Measurements from ENCODE around the gene ENGASE. TPM values are rescaled to one million over a fixed set of nuclear protein-coding genes. Genes with fewer than 3 reads are reported as not detected.

Gene ENGASE
- total RNA-seq, 1 donor from 2014 or later: 72.6 TPM

DNA sequence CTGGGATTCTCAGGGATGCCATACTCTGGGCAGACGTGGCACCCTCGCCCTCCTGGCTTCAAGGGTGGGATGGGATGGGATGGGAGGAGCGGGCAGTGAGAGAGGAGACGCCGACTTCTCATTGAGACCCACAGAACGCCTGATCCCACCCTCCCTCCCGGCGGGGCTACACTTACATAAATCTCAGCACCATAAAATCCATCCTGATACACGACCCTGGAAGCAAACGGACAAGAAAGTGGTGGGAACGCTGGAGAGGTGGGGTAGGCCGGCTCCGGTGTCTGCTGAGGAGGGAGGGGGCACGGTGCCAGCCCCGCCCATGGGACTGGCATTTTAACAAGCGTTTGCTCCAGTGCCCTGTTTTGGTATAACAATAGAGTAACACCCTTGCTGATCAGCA is 21.9 kb downstream of the ENGASE start:
- DNase-seq (ENCODE audit: extremely low spot score, unreplicated experiment): no peak
- Mint-ChIP-seq H3K36me3 (no peaks in the 10 kb centered on the region), H3K4me1 (ENCODE audit: unreplicated experiment) (peaks cover 5% of the 10 kb centered on the region), H3K27me3 (peaks cover 28% of the 10 kb centered on the region), H3K4me3 (no peak overlapping the region), H3K27ac (no peak overlapping the region), H3K9me3 (no peaks in the 10 kb centered on the region)
- TF ChIP-seq, protein P1, sequence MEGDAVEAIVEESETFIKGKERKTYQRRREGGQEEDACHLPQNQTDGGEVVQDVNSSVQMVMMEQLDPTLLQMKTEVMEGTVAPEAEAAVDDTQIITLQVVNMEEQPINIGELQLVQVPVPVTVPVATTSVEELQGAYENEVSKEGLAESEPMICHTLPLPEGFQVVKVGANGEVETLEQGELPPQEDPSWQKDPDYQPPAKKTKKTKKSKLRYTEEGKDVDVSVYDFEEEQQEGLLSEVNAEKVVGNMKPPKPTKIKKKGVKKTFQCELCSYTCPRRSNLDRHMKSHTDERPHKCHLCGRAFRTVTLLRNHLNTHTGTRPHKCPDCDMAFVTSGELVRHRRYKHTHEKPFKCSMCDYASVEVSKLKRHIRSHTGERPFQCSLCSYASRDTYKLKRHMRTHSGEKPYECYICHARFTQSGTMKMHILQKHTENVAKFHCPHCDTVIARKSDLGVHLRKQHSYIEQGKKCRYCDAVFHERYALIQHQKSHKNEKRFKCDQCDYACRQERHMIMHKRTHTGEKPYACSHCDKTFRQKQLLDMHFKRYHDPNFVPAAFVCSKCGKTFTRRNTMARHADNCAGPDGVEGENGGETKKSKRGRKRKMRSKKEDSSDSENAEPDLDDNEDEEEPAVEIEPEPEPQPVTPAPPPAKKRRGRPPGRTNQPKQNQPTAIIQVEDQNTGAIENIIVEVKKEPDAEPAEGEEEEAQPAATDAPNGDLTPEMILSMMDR (conservative IDR thresholded peaks at IDR 0.05): no peak

- no peak overlapping the region for H3K27ac Mint-ChIP-seq
- TF ChIP-seq, protein P1 (conservative IDR thresholded peaks at IDR 0.05): no peak
- DNase-seq (ENCODE audit: extremely low spot score, unreplicated experiment): no peak
- H3K27me3 Mint-ChIP-seq: peaks cover 26% of the 10 kb centered on the region
- H3K4me3 Mint-ChIP-seq: no peak overlapping the region
- no peaks in the 10 kb centered on the region for H3K36me3 Mint-ChIP-seq
- H3K9me3 Mint-ChIP-seq: no peaks in the 10 kb centered on the region
- H3K4me1 Mint-ChIP-seq (ENCODE audit: unreplicated experiment): peaks cover 2% of the 10 kb centered on the region
Measured at GRCh38 chr17:79097226-79098055, 22.8 kb downstream of the ENGASE start.

GRCh38 chr17:79098282-79098867 is 23.8 kb downstream of the ENGASE start:
- Mint-ChIP-seq H3K36me3 (no peaks in the 10 kb centered on the region), H3K27ac (no peak overlapping the region), H3K9me3 (no peaks in the 10 kb centered on the region), H3K27me3 (peaks cover 25% of the 10 kb centered on the region), H3K4me3 (no peak overlapping the region), H3K4me1 (ENCODE audit: unreplicated experiment) (no peaks in the 10 kb centered on the region)
- no peak for DNase-seq (ENCODE audit: extremely low spot score, unreplicated experiment)
- TF ChIP-seq, protein P1 (conservative IDR thresholded peaks at IDR 0.05): no peak

DNA sequence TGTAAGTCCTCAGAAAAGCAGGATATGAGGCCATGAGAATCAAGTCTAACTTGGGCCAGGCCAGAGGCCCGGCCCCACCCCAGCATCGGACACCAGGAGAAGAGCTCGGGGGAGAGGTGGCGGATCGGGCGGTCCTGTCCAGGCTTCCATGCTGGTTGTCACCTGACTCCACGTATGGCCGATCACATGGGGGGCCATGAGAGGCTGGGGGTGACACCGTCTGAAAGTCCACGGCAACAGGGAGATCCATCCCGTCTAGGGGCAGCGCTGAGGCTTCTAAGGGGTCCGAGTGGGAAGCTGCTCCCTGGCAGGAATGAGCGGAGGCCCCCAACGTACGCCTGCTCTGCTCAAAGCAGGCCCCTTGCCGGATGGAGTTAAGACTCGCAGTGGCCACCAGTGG is 25.8 kb downstream of the ENGASE start:
- TF ChIP-seq, protein P1 (conservative IDR thresholded peaks at IDR 0.05): no peak
- Mint-ChIP-seq H3K36me3 (no peaks in the 10 kb centered on the region), H3K4me1 (ENCODE audit: unreplicated experiment) (no peaks in the 10 kb centered on the region), H3K4me3 (no peak overlapping the region), H3K27ac (no peak overlapping the region), H3K27me3 (peaks cover 21% of the 10 kb centered on the region), H3K9me3 (no peaks in the 10 kb centered on the region)
- no peak for DNase-seq (ENCODE audit: extremely low spot score, unreplicated experiment)

- no peaks in the 10 kb centered on the region for H3K9me3 Mint-ChIP-seq
- no peaks in the 10 kb centered on the region for H3K36me3 Mint-ChIP-seq
- H3K4me1 Mint-ChIP-seq (ENCODE audit: unreplicated experiment): no peaks in the 10 kb centered on the region
Measured at GRCh38 chr17:79101111-79101673, 26.6 kb downstream of the ENGASE start.

More at GRCh38 chr17:79101111-79101673, 26.6 kb downstream of the ENGASE start:
- DNase-seq (ENCODE audit: extremely low spot score, unreplicated experiment): no peak
- Mint-ChIP-seq H3K4me3 (no peak overlapping the region), H3K27ac (no peak overlapping the region), H3K27me3 (peaks cover 21% of the 10 kb centered on the region)
- TF ChIP-seq, protein P1 (conservative IDR thresholded peaks at IDR 0.05): no peak
